GM18870 (cell line): ENCODE results near the gene DLG2.

Source experiments
- ATAC-seq: cut with Tn5 transposase; IDR thresholded peaks from one replicate; pipeline ENCODE4 v1.9.1; 2021; ENCODE audit warnings: moderate library complexity; ENCODE audit not compliant: unreplicated experiment

The DLG2 gene

GRCh38 chr11:83922318-83922717 is 1704.8 kb downstream of the DLG2 start:
- ATAC-seq: no peak

GRCh38 chr11:83921447-83922192 is 1705.5 kb downstream of the DLG2 start:
- ATAC-seq: no peak

GRCh38 chr11:83918476-83918875 is 1708.7 kb downstream of the DLG2 start:
- no peak for ATAC-seq

- ATAC-seq: no peak
Measured at GRCh38 chr11:83914995-83915394, 1712.1 kb downstream of the DLG2 start.

DNA sequence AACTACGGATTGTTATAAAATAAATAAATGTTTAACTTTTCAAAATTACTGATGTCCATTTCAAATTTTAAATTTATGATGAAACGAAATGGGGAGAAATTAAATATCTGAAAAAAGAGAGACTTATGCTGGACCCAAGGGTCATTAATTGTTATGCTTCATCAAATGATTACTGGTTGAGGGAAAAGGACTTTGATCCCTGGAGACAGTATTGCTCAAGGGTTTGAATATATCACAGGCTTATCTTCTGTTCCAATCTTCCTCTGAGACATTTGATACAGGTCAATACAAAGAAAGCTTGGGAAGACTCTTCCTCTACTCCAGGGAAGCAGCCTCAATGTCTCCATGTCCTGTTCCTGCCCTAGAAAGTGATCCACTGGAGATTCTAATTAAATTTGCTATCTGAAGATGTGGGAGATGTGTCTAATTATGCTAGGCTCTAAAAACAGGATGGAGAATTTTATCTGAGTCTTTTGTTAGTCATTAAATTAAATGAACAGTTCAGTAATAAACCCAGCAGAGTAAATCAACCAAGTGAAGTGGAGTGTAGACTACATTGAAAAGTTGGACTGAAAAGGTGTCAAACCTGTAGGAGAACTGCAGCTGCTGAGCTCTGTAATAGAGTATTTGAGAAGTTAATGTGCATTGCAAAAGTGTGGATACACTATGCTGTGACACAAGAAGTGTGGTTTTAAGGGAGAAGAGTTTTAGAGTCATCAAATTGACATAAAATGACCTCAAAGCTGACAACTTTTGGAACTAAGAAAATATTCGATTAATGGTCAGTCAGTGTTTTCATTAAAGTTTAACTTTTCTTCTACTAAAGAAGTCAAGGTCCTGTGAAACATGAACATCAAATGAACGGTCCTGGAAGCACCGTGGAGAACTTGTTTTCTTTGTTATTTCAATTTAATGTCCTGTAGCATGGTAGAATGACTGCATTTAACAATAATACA is 1717.3 kb downstream of the DLG2 start:
- ATAC-seq: no peak

- no peak for ATAC-seq
Measured at GRCh38 chr11:83908298-83908856, 1718.8 kb downstream of the DLG2 start.

DNA sequence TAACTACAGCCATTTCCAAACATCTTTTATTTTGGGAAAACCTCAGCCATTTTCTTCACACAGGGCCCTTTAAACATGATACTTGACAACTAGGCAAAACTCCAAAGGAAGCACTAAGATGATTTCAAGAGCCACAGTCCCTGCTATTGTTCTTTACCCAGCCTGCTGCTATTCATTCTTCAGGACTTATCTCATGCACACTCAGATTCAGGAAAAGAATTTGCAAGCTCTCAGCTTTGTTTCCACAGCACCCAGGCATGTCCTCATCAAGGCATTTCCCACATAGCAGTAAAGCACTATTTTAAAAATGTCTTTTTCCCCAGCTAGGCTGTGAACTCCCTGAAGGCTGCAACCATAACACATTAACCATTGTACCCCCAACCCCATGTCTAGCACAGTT is 1731.6 kb downstream of the DLG2 start:
- no peak for ATAC-seq

DNA sequence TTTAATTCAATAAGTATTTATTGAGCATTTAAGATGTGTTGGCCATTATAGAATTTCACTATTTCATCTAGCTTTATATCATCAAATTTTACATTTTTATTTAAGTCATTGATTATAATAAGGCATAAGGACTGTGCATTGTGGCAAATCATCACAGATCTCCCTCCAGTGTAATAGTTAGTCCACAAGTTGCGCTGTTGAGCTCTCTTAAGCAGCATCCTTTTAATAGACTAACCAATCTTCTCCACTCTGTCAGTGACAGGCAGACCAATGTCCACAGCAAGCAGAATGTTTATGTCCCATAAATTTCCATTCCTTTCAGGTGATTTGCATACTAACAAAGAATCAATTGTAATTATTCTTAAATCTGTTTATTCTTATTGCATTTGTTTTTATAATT is 1745.7 kb downstream of the DLG2 start:
- ATAC-seq: no peak

DNA sequence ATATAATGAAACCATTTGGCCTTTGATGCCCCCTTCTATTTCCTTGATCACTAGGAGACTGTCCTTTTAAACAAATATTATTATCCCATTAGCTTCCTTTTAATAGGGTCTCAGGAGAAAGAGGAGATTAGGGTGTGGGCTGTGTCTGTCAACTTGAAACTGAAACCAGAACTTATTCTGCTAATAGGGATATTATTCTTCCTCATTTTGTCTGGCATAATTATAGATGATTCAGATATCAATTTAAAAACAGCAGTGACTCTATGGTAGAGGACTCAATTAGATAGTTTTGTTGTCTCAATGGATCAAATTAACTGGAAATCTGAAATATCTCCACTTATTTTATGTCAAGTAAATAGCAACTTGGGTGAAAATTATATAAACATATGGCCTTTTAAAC is 1756.1 kb downstream of the DLG2 start:
- no peak for ATAC-seq

DNA sequence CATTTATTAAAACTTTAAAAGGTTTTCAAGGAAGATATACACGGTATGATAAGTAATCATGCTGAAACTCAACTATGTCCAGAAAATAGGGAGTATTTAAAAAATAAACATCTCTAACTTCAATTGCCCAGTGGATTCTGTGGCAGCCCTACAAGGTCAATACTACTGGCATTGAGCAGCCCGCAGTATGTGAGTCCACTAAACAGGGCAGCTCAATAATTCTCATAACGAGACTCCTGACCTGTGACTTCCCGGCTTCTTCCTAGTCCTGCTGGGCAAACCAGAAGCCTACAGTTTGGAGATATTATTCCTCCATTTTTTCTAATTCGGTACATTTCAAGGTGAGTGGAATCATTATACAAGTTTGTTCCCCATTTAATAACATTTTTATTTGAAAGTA is 1760.5 kb downstream of the DLG2 start:
- ATAC-seq: no peak

DNA sequence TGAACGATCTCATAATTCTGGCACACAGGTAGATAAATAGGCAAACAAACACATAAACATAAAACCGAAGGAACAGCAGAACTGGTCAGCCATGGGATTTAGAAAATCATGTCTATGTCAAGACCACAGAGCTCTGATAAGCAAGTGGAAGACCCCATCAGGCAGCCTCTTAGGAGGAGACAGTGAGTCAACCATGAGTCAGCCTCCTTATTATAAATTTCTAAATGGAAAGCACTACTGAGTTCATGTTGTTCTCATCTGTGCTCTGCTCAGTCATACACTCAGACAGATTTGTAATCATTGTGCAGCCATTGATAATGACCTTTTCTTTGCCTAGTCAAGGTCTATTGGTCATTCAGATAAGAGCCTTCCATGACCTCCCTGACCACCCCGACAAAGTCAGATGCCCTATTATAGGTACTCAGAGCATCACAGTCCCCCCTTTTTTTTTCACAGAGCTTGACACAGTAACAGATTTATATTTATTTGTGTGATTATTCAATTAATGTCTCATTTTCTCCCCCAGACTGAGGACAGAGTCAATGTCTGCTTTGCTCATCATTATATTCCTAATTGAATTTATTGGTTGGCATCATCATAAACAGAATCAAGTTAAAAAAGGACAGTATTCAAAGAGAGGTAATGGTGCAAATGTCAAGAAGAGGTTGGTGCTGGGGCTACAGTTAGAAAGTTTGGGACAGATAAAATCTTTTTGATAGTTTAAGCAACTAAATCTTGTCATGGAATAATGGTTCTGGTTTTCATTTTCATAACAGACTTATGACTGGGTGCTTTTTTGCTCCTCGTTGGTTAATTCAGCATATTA is 1761.3 kb downstream of the DLG2 start:
- no peak for ATAC-seq

- ATAC-seq: no peak
Measured at GRCh38 chr11:83864412-83865057, 1762.6 kb downstream of the DLG2 start.

GRCh38 chr11:83863272-83863671 is 1763.9 kb downstream of the DLG2 start:
- no peak for ATAC-seq

DNA sequence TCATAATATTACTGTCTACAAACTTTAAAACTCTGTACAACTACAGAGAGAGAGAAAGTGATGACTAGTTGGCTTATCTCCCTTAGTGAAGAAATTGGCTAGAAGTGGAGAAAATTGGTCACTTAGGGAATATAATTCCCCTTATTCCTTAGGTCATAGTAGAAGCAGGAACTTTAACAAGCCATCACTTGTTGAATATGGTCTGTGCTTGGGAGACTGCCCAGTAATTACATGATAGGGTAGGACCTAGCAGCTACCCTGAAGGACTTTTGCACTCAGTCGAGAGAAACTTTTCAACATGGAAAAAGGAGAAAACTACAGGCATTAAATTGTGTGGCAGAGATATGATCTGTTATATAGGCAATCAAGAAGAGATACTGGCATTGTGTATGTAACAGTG is 1764.5 kb downstream of the DLG2 start:
- no peak for ATAC-seq

- ATAC-seq: no peak
Measured at GRCh38 chr11:83862033-83862432, 1765.1 kb downstream of the DLG2 start.

DNA sequence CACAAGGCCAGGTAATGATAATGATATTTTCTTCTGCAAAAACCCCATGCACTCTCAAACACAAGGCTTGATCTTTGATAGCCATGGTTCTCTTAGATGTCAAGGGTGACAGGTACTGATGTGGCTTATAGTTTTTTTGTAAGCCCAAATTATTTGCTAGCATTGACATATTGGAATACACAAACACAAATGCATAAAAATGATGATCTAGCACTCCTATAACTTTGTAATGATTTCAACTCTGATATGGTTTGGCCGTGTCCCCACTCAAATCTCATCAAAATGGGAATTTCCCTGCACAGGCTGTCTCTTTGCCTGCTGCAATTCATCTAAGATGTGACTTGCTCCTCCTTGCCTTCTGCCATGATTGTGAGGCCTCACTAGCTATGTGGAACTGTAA is 1768.5 kb downstream of the DLG2 start:
- ATAC-seq: no peak

- ATAC-seq: no peak
Measured at GRCh38 chr11:83855237-83855636, 1771.9 kb downstream of the DLG2 start.

GRCh38 chr11:83852775-83853442 is 1774.2 kb downstream of the DLG2 start:
- ATAC-seq: no peak

DNA sequence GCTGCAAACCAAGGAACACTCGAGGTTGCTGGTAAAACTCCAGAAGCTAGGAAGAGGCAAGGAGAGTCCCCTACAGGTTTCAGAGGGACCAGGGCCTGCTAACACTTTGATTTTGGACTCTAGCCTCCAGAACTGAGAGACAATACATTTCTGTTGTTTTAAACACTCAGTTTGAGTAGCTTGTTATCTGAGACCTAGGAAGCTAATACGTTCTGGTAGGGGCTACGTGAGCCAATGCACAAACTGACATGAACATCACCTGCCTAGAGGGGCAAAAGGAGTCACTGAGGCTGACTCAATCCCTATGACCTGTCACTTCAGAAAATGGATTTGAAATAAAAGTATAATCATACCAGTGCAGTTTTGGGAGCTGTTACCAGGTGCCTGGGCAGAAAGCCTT is 1775.1 kb downstream of the DLG2 start:
- no peak for ATAC-seq

DNA sequence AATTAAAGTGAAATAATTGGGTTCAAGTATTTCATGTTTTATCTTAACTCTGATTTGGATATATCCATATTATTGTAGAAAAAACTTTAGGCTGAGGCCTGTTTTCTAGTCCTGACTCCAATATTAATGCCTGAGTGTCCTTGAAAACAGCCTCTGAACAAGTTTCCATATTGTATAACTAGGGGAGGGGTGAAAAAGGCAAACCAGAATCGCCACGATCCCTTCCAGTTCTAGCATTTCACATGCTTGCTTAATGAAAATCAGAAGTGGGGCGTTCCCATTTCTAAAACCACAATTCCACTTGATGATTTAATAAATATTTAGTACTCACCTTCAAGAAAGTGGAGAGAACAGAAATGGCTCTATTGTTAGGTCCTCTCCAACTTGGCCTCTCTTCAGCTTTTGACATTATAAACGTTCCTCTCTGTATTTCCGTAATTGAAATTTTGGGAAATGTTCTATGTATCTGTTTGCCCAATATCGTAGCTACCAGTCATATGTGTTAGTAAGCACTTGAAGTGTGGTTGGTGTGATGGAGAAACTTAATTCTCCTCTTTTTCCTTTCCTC is 1779.6 kb downstream of the DLG2 start:
- ATAC-seq: no peak
